IMR-90 (cell line): Measurements from ENCODE around the gene SRGAP3. TPM values are rescaled to one million over a fixed set of nuclear protein-coding genes. Genes with fewer than 3 reads are reported as not detected.

ENCODE experiments used
- ATAC-seq: fragments of 200-7000 bp; cut with Tn5 transposase; 2 replicates; pipeline ENCODE4 v1.9.1; 2020; ENCODE audit warnings: low read depth, mild to moderate bottlenecking, moderate library complexity
- BruUV-seq: library from RNA; stranded (reverse); fragments of 400-500 nt; replicated peaks from 2 replicates; lab custom pipeline; 2021; lab: Mats Ljungman, UMichigan
- CTCF ChIA-PET: fragments of 300-600 bp; formaldehyde crosslinking; extraction: SDS; loops from one replicate; lab custom pipeline; 2021; ENCODE audit warnings: antibody characterized with exemption; lab: Yijun Ruan, JAX
- POLR2A ChIA-PET: fragments of 300-600 bp; sonication (Branson Sonifier 250); formaldehyde crosslinking; loops from one replicate; lab custom pipeline; 2022; ENCODE audit warnings: antibody characterized with exemption; ENCODE audit not compliant: unreplicated experiment; lab: Charles Lee
- DNase-seq: peaks from one replicate; pipeline ENCODE4 v3.0.0; 2013
- H2AFZ ChIP-seq: replicated peaks from 2 replicates; pipeline ENCODE3; 2013; ENCODE audit warnings: low read length, mild to moderate bottlenecking; ENCODE audit not compliant: poor library complexity
- H2AK5ac ChIP-seq: 2 replicates; pipeline ENCODE4 v1.6.1; 2013; ENCODE audit warnings: low read depth, low read length, inconsistent platforms
- H2AK9ac ChIP-seq: replicated peaks from 2 replicates; pipeline ENCODE3; 2013; ENCODE audit warnings: mild to moderate bottlenecking, low read depth, low read length, moderate library complexity; ENCODE audit not compliant: poor library complexity
- H2BK120ac ChIP-seq: 2 replicates; pipeline ENCODE4 v1.6.1; 2013; ENCODE audit warnings: low read depth, low read length, inconsistent platforms
- H2BK15ac ChIP-seq: 3 replicates; pipeline ENCODE4 v1.6.1; 2013; ENCODE audit warnings: low read depth, low read length, inconsistent platforms
- H2BK20ac ChIP-seq: 2 replicates; pipeline ENCODE4 v1.6.1; 2013; ENCODE audit warnings: low read depth, mild to moderate bottlenecking, inconsistent platforms, low read length, moderate library complexity
- H2BK5ac ChIP-seq: 2 replicates; pipeline ENCODE4 v1.6.1; 2013; ENCODE audit warnings: mild to moderate bottlenecking, low read depth, low read length, inconsistent platforms; ENCODE audit not compliant: poor library complexity, severe bottlenecking
- H3K14ac ChIP-seq: replicated peaks from 2 replicates; pipeline ENCODE4 v1.6.1; 2013; ENCODE audit warnings: low read depth, low read length, inconsistent platforms
- H3K18ac ChIP-seq: 2 replicates; pipeline ENCODE4 v1.6.1; 2013; ENCODE audit warnings: low read depth, low read length, control low read depth
- H3K23ac ChIP-seq: 2 replicates; pipeline ENCODE4 v1.6.1; 2013; ENCODE audit warnings: low read depth, low read length, inconsistent platforms
- H3K27ac ChIP-seq: 2 replicates; pipeline ENCODE4 v1.5.1; 2013; ENCODE audit warnings: mild to moderate bottlenecking, control low read depth, low read length; ENCODE audit not compliant: insufficient read depth
- H3K27me3 ChIP-seq: 2 replicates; pipeline ENCODE4 v1.6.1; 2013; ENCODE audit warnings: low read length; ENCODE audit not compliant: control insufficient read depth, insufficient read depth
- H3K36me3 ChIP-seq: 2 replicates; pipeline ENCODE4 v1.6.1; 2013; ENCODE audit warnings: low read length, mixed read lengths; ENCODE audit not compliant: control insufficient read depth, insufficient read depth
- H3K4ac ChIP-seq: 2 replicates; pipeline ENCODE4 v1.6.1; 2013; ENCODE audit warnings: low read depth, low read length, inconsistent platforms
- H3K4me1 ChIP-seq: 2 replicates; pipeline ENCODE4 v1.6.1; 2013; ENCODE audit warnings: low read length, mixed read lengths; ENCODE audit not compliant: control insufficient read depth, insufficient read depth
- H3K4me2 ChIP-seq: 2 replicates; pipeline ENCODE4 v1.6.1; 2013; ENCODE audit warnings: low read depth, mild to moderate bottlenecking, control low read depth, low read length, moderate library complexity
- H3K4me3 ChIP-seq: 2 replicates; pipeline ENCODE4 v1.5.1; 2013; ENCODE audit warnings: low read depth, mild to moderate bottlenecking, control low read depth, low read length, moderate library complexity; ENCODE audit not compliant: insufficient read depth
- H3K56ac ChIP-seq: 2 replicates; pipeline ENCODE4 v1.6.1; 2013; ENCODE audit warnings: low read length, inconsistent platforms; ENCODE audit not compliant: insufficient read depth; ENCODE audit errors: extremely low read depth
- H3K79me1 ChIP-seq, 2 experiments: 2 replicates each; pipeline ENCODE4 v1.6.1; 2013; ENCODE audit warnings: low read length in 2 of 2, inconsistent platforms in 1 of 2, low read depth in 1 of 2
- H3K9ac ChIP-seq: 2 replicates; pipeline ENCODE4 v1.6.1; 2013; ENCODE audit warnings: low read depth, low read length, control low read depth
- H3K9me1 ChIP-seq: 2 replicates; pipeline ENCODE4 v1.6.1; 2013; ENCODE audit warnings: low read length, inconsistent platforms; ENCODE audit not compliant: insufficient read depth
- H3K9me3 ChIP-seq: 2 replicates; pipeline ENCODE4 v1.6.1; 2013; ENCODE audit warnings: low read length; ENCODE audit not compliant: control insufficient read depth, insufficient read depth
- H4K20me1 ChIP-seq: 2 replicates; pipeline ENCODE4 v1.6.1; 2013; ENCODE audit warnings: low read length, inconsistent platforms; ENCODE audit not compliant: insufficient read depth
- H4K5ac ChIP-seq: 2 replicates; pipeline ENCODE4 v1.6.1; 2013; ENCODE audit warnings: mild to moderate bottlenecking, low read depth, low read length, control low read depth
- H4K8ac ChIP-seq, 2 experiments: 2 replicates each; pipeline ENCODE4 v1.6.1; 2013; ENCODE audit warnings: low read depth in 2 of 2, low read length in 2 of 2, control low read depth in 1 of 2, inconsistent platforms in 1 of 2
- H4K91ac ChIP-seq: 2 replicates; pipeline ENCODE4 v1.6.1; 2013; ENCODE audit warnings: low read depth, low read length, inconsistent platforms; ENCODE audit not compliant: insufficient read depth
- BHLHE40 ChIP-seq: fragments of 150-350 bp; IDR thresholded peaks from 2 replicates; pipeline ENCODE4 v1.6.1; 2016; ENCODE audit warnings: mild to moderate bottlenecking, low read depth, low read length
- CHD1 ChIP-seq: IDR thresholded peaks from 2 replicates; pipeline ENCODE4 v1.6.1; 2012; ENCODE audit warnings: low read depth, low read length, improper control_type of control experiment
- FOS ChIP-seq: fragments of 150-350 bp; IDR thresholded peaks from 2 replicates; pipeline ENCODE4 v1.6.1; 2016; ENCODE audit warnings: low read depth, low read length
- MAFK ChIP-seq: IDR thresholded peaks from 2 replicates; pipeline ENCODE4 v1.6.1; 2012; ENCODE audit warnings: low read depth, low read length, improper control_type of control experiment
- MXI1 ChIP-seq: IDR thresholded peaks from 2 replicates; pipeline ENCODE4 v1.6.1; 2012; ENCODE audit warnings: low read depth, mild to moderate bottlenecking, low read length, moderate library complexity, borderline replicate concordance
- NFE2L2 ChIP-seq: fragments of 150-350 bp; IDR thresholded peaks from 2 replicates; pipeline ENCODE4 v1.6.1; 2016; ENCODE audit warnings: low read depth, mild to moderate bottlenecking, low read length
- POLR2A ChIP-seq: IDR thresholded peaks from 2 replicates; pipeline ENCODE4 v1.6.1; 2012; ENCODE audit warnings: mild to moderate bottlenecking, low read depth, low read length
- RAD21 ChIP-seq: IDR thresholded peaks from 2 replicates; pipeline ENCODE4 v1.6.1; 2012; ENCODE audit warnings: low read length, improper control_type of control experiment
- RFX5 ChIP-seq: IDR thresholded peaks from 2 replicates; pipeline ENCODE4 v1.8.0; 2012; ENCODE audit warnings: low read depth, mild to moderate bottlenecking, low read length, moderate library complexity
- WGBS, 2 experiments: methylation state at CpG; one replicate each; pipeline versions ENCODE4 v1.1.5 to v1.1.7; 2013; ENCODE audit warnings: missing lambda C conversion rate in 2 of 2; ENCODE audit not compliant: insufficient read length in 1 of 2; ENCODE audit errors: extremely low coverage in 2 of 2; 5-methylcytosine and 5-hydroxymethylcytosine counted together
- dilution Hi-C: fragments of 300-500 bp; cut with HindIII; formaldehyde crosslinking; loops from one replicate; pipeline ENCODE4 v1.14.3; 2018; ENCODE audit warnings: low sequenced_read_pairs; ENCODE audit not compliant: unreplicated experiment
- in situ Hi-C: fragments of 300-500 bp; cut with MboI; formaldehyde crosslinking; loops from 3 replicates; pipeline ENCODE4 v1.14.3; 2019; ENCODE audit warnings: low sequenced_read_pairs, inconsistent platforms, mixed read lengths
- intact Hi-C: fragments of 100-400 bp; cut with micrococcal nuclease; formaldehyde crosslinking; loops from 2 replicates; pipeline ENCODE4 v1.10.0; 2022
- polyA plus RNA-seq, 3 experiments: library from polyadenylated mRNA; depleted of rRNA; stranded (reverse); fragments of >200 nt; gene quantifications; 2 replicates each; pipeline ENCODE4 v1.2.3, GENCODE V29; 2012; ENCODE audit warnings: low replicate concordance in 1 of 3
- total RNA-seq: library from RNA; depleted of rRNA; stranded (reverse); fragments of >200 nt; gene quantifications from 2 replicates; pipeline ENCODE4 v1.2.3, GENCODE V29; 2012
- TF ChIP-seq, protein P1 (sequence below): fragments of 150-350 bp; IDR thresholded peaks from 2 replicates; pipeline ENCODE4 v1.6.1; 2017; ENCODE audit warnings: mild to moderate bottlenecking, antibody characterized with exemption, low read length, low read depth
- TF ChIP-seq, protein P2 (sequence below): fragments of 150-350 bp; IDR thresholded peaks from 2 replicates; pipeline ENCODE4 v1.6.1; 2016; ENCODE audit warnings: low read depth, mild to moderate bottlenecking, low read length, moderate library complexity, borderline replicate concordance

Gene SRGAP3
- total and polyA plus RNA-seq, 2 of the 4 experiments (the other 2 are of a cell fraction), result 0.68 to 1.4 TPM

DNA sequence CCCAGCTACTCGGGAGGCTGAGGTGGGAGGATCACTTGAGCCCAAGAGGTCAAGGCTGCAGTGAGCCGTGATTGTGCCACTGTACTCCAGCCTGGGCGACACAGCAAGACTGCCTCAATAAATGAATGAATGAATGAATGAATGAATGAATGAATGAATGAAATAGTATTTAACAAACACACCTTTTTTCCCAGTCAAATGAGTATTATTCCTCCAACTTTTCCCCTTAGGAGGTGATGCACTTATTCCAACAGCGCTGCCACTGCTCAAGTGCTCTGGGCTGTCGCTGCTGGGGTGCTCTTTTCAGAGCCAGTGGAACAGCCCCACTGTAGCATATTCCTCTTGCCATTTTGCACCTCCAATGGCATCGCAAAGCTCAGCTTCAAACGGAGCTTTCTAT lies 219.4 kb downstream of the SRGAP3 start:
- 80% methylated on average over 1 of the region's 7 CpGs; no CpG with 5 or more reads in 1 of the 2 experiments for WGBS, 2 experiments

More for the DNA sequence above, 219.4 kb downstream of the SRGAP3 start:
- Histone ChIP-seq H2AK5ac (no peak overlapping the region), H3K27me3 (no peaks in the 10 kb centered on the region; the same call in none of the 2 replicates), H3K4ac (no peak overlapping the region), H3K27ac (no peak overlapping the region), H2AK9ac (no peak overlapping the region), H3K18ac (no peak overlapping the region), H4K20me1 (no peaks in the 10 kb centered on the region), H3K4me3 (no peak overlapping the region), H4K91ac (no peak overlapping the region), H3K36me3 (no peaks in the 10 kb centered on the region), H3K79me1 (no peaks in the 10 kb centered on the region), H3K4me2 (no peak overlapping the region), H3K23ac (no peak overlapping the region), H3K9me3 (no peaks in the 10 kb centered on the region), H2BK20ac (no peak overlapping the region), H3K9ac (no peak overlapping the region), H3K9me1 (no peaks in the 10 kb centered on the region), H4K5ac (no peak overlapping the region), H2AFZ (no peak overlapping the region), H2BK5ac (no peak overlapping the region), H4K8ac (no peak overlapping the region), H2BK15ac (no peak overlapping the region), H3K56ac (no peak overlapping the region), H2BK120ac (no peak overlapping the region), H3K4me1 (peaks cover 4% of the 10 kb centered on the region; the same call in 1 of the 2 replicates), H3K14ac (no peak overlapping the region)
- CTCF ChIA-PET, result interaction anchor here (1.2 kb wide), 1 partner anchor 18 kb away, joined by 3 read pairs; no protein-coding TSS in a partner anchor
- POLR2A ChIA-PET, result interaction anchor here (0.6 kb wide), 1 partner anchor 65 kb away, joined by 3 read pairs; no protein-coding TSS in a partner anchor
- TF ChIP-seq, protein P1, sequence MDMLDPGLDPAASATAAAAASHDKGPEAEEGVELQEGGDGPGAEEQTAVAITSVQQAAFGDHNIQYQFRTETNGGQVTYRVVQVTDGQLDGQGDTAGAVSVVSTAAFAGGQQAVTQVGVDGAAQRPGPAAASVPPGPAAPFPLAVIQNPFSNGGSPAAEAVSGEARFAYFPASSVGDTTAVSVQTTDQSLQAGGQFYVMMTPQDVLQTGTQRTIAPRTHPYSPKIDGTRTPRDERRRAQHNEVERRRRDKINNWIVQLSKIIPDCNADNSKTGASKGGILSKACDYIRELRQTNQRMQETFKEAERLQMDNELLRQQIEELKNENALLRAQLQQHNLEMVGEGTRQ, result no peak
- TF ChIP-seq BHLHE40, result no peak
- no peak for TF ChIP-seq NFE2L2
- no peak for TF ChIP-seq CHD1
- no peak for TF ChIP-seq RAD21
- no peak for TF ChIP-seq MXI1
- no peak for TF ChIP-seq RFX5
- no peak for TF ChIP-seq POLR2A
- no peak for TF ChIP-seq MAFK
- TF ChIP-seq, protein P2, sequence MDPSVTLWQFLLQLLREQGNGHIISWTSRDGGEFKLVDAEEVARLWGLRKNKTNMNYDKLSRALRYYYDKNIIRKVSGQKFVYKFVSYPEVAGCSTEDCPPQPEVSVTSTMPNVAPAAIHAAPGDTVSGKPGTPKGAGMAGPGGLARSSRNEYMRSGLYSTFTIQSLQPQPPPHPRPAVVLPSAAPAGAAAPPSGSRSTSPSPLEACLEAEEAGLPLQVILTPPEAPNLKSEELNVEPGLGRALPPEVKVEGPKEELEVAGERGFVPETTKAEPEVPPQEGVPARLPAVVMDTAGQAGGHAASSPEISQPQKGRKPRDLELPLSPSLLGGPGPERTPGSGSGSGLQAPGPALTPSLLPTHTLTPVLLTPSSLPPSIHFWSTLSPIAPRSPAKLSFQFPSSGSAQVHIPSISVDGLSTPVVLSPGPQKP, result no peak
- no peak for TF ChIP-seq FOS
- ATAC-seq (no peak), DNase-seq (no peak)
- no TSS peak for BruUV-seq
- intact Hi-C loops (no loop called here), in situ Hi-C loops (no loop called here), dilution Hi-C loops (no loop called here)
